Measurements from ENCODE around the gene MAN2A2.
"Not testable (repeated sequence)": the region's sequence is repeated elsewhere in the genome, so short reads cannot be mapped to it uniquely, and the experiment has no call there.

MAN2A2 gene

DNA sequence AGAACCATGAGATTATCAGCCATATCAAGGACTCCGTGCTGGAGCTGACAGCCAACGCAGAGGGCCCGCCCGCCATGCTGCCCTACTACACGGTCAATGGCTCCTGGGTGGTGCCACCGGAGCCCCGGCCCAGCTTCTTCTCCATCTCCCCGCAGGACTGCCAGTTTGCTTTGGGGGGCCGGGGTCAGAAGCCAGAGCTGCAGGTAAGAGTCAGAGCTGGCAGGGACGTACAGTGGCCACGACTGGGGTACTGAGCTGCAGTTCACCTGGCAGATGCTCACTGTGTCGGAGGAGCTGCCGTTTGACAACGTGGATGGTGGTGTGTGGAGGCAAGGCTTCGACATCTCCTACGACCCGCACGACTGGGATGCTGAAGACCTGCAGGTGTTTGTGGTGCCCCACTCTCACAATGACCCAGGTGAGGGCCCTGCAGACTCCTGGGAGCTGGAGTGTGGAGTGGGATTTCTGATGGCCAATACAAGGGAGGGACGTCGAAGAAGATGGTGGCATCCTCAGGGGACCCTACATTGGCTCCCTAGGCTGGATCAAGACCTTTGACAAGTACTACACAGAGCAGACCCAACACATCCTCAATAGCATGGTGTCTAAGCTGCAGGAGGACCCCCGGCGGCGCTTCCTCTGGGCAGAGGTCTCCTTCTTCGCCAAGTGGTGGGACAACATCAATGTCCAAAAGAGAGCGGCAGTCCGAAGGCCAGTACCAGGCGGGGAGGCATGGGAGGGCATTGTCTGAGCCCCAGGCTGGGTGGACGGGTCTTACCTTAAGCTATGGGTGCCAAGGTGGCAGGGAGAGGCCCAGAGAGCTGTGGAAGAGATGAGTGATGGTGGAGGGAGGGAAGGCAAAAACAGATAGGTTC lies 2.4 kb downstream of the MAN2A2 start:
- no peak for DNase-seq

- DNase-seq: no peak
These were observed 3.2 kb downstream of the MAN2A2 start for GRCh38 chr15:90906181-90906849.

- no peak for DNase-seq
These were observed 4.1 kb downstream of the MAN2A2 start for GRCh38 chr15:90907051-90907660.

GRCh38 chr15:90907838-90908507 lies 4.9 kb downstream of the MAN2A2 start:
- no peak for DNase-seq

GRCh38 chr15:90909449-90909848 lies 6.3 kb downstream of the MAN2A2 start:
- not testable (repeated sequence) for DNase-seq

- DNase-seq: no peak
These were observed 6.9 kb downstream of the MAN2A2 start for GRCh38 chr15:90909976-90910375.

DNA sequence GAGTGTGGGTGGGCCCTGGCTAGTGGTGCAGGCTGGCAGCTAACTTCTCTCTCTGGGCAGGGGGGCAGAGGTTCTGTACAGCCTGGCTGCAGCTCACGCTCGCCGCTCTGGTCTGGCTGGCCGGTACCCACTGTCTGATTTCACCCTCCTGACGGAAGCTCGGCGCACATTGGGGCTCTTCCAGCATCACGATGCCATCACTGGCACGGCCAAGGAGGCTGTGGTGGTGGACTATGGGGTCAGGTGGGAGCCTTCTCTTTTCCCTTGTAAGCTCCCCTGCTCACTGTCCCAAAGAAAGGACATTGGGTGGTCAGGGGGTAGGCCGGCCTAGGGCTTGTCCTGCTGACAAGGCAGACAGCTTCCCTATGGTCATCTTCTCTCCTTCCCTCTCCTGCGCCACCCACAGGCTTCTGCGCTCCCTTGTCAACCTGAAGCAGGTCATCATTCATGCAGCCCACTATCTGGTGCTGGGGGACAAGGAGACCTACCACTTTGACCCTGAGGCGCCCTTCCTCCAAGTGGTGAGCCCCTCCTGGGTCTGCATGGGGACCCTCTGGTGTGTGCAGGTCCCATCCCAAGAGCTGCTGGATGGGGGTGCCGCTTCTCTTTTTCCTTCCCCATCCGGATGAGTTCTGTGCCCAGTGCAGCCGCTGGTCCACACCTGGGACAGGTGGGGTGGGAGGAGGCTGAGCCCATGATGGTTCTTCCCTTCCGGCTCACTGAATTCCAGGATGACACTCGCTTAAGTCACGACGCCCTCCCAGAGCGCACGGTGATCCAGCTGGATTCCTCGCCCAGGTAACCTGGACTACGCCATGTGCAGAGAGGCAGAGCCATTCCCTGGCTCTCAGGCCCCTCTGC lies 7.6 kb downstream of the MAN2A2 start:
- DNase-seq: no peak

- no peak for DNase-seq
These were observed 8.2 kb downstream of the MAN2A2 start for GRCh38 chr15:90911302-90911623.

DNA sequence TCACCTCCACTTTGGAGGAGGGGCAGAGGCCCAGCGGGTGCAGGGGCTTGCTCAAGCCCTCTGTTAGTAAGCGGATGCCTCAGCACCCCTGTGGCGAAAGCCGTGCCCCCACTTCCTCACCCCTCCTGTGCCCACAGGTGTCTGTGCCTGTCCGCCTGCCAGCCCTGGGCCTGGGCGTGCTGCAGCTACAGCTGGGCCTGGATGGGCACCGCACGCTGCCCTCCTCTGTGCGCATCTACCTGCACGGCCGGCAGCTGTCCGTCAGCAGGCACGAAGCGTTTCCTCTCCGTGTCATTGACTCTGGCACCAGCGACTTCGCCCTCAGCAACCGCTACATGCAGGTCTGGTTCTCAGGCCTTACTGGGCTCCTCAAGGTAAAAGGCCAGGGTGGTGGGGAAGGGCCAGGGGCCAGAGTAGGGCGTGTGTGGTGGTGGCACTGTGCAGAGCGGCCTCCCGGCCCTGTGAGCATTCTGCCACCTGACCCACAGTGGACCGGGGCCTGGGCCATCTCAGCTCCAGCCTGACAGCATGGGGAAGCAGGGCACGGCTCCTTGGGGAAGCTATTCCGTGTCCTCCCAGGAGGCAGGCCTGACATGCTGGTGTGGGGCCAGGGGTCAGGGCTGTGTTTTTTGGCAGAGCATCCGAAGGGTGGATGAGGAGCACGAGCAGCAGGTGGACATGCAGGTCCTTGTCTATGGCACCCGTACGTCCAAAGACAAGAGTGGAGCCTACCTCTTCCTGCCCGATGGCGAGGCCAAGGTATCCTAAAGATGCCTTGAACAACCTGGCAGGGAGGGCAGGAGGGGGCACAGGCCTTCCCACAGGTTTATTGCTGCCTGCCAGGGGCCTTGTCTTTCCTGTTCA lies 9.0 kb downstream of the MAN2A2 start:
- DNase-seq: no peak

DNA sequence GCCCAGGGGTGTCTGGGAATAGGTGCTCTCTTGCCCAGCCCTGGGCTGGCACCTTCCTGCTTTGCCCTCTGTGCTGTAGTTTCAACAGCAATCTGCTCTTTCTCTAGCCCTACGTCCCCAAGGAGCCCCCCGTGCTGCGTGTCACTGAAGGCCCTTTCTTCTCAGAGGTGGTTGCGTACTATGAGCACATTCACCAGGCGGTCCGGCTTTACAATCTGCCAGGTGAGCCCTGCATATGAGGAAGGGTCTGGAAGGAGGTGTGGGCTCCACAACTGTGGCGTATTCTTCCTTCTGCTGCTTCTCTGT lies 9.6 kb downstream of the MAN2A2 start:
- no peak for DNase-seq

DNA sequence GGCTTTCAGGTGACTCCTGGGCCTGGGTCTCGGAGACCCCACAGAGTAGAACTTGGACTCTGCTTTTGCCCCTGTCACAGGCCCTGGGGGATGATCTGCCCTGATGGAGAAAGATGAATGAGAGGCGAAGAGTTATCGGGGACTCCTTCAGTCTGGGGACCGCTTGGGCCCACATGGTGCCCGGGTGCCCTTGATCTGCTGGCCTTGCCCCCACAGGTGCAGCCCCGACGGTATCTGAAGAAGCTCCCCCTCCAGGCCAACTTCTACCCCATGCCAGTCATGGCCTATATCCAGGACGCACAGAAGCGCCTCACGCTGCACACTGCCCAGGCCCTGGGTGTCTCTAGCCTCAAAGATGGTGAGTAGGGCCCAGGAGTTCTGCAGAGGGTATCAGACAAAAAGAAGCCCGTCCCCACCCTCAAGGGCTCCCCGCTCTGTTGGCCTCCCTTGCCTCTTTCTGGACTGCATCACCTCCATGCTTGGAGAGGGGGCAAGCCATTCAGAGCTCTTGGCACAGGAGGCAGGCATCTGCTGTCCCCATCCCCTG lies 10.4 kb downstream of the MAN2A2 start:
- DNase-seq: peak; percentile 10

GRCh38 chr15:90914305-90915080 lies 11.4 kb downstream of the MAN2A2 start:
- peak; percentile 41 for DNase-seq

- no peak for DNase-seq
These were observed 12.2 kb downstream of the MAN2A2 start for GRCh38 chr15:90915216-90915807.

- peak; percentile 75 for DNase-seq
These were observed 12.8 kb downstream of the MAN2A2 start for GRCh38 chr15:90915808-90916440.

DNA sequence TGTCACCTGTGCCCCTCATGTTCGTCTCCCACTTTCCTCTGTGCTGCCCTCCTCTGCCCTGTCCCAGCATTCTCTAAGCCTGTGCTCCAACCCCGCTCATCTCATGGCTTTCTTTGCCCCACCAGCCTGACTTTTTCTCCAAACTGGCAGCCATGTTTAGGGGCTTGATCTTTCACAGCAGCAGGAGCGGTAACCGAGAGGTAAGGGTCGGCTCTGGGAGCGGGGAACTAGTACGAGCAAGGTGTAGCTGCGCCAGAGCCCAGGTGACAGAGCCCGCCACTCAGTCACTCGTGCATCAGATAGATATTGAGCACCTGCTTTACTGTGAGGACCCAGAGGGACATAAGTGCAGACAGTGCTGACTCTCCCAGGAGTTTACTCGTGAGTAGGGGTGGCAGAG lies 13.4 kb downstream of the MAN2A2 start:
- DNase-seq: no peak

DNA sequence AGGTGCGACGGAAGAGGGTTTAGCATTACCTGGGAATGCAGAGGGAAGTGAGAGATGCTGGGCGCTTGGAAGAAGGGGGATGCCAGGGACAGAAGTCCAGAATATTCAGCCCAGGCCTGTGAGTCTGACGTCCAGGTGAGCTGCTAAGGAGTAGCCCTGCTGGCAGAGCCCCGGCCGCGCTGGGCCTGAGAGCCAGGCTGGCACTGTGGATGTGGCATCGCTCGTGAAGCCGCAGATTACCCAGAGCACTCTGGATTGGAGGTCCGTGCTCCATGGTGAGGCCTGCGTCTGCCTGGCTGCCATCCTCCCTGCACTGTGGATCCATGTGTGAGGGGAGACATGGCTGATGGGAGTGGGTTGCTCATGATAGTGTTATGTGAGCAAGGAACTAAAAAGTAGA lies 14.5 kb downstream of the MAN2A2 start:
- DNase-seq: no peak

DNA sequence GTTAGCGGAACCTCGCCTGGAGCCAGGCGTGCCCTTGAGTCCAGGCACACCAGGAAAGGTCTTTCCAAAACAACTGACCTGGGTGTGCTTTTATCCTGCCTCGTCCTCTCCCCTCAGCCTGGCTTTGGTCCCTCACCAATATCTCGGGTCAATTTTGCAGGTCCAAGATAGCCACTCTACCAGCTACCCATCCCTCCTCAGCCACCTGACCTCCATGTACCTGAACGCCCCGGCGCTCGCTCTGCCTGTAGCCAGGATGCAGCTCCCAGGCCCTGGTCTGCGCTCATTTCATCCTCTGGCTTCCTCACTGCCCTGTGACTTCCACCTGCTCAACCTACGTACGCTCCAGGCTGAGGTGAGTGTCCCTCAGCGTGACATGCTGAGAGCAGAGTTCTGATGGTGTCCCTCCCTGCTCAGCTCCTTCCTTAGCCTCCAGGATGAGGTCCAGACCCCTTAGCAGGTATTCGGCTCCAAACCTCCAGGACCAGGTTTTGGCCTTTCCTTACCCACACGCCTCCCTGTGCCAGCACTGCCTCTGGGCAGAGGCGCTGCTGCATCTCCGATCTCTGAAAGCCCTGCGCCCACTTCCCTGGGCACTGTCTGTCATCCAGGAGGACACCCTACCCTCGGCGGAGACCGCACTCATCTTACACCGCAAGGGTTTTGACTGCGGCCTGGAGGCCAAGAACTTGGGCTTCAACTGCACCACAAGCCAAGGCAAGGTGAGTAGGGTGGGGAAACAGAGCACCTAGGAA lies 15.1 kb downstream of the MAN2A2 start:
- DNase-seq: no peak

GRCh38 chr15:90918835-90919234 lies 15.7 kb downstream of the MAN2A2 start:
- no peak for DNase-seq

DNA sequence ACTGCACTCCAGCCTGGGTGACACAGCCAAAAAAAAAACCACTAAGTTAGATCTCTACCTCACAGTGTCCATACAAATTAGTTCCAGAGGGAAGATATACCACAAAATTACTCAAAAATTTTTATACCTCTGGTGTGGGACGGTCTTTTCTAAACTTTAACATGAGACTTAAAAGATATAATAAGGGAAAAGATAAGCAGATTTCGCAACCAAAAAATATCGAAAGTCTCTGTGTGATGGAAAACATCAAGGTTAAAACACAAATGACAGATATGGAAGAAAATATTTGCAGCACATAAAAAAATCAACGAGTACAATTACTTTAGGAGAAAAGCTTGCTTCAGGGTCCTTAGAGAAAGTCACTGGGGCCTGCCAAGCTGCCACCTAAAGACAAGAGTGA lies 18.8 kb downstream of the MAN2A2 start:
- DNase-seq: no peak

Data from CD4-positive, alpha-beta T cell treated with Interleukin-15 for 1 hour (primary cell).